ENCODE results near the gene VPS39.
A peak's percentile ranks its signal among the peaks of the same experiment; 100 is the strongest.

Gene VPS39

DNA sequence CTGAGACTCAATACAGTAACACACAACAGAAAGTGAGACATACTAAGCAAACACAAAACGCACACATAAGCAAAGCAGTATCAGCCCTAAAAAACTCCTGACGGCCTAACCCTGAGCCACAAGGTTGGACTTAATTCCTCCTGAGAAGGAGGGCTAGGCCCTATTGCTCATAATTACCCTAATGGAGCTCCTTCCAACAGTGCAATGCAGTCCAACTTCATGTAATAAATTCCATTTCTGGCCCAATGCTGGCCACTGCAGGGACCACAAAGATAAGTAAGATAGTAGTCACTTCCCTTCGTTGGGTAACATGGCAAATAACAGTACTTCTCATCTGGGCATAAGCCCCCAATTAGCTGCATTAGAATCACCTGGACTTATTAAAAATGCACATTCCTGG lies 4.2 kb downstream of the VPS39 start:
- TF ChIP-seq PKNOX1 (IDR thresholded peaks at IDR 0.05) (no peak), SUZ12 (IDR thresholded peaks at IDR 0.05) (no peak), NFRKB (IDR thresholded peaks at IDR 0.05) (no peak), SP1 (IDR thresholded peaks at IDR 0.05) (no peak), HDGF (IDR thresholded peaks at IDR 0.05; ENCODE audit: borderline replicate concordance) (no peak), FOXM1 (IDR thresholded peaks at IDR 0.05; ENCODE audit: borderline replicate concordance) (no peak), FOXA1 (IDR thresholded peaks at IDR 0.05) (no peak), BHLHE40 (IDR thresholded peaks at IDR 0.05; ENCODE audit: borderline replicate concordance) (no peak), ARNT (IDR thresholded peaks at IDR 0.05) (no peak), FOXK2 (IDR thresholded peaks at IDR 0.05) (no peak), TARDBP (IDR thresholded peaks at IDR 0.05) (no peak), ELF4 (IDR thresholded peaks at IDR 0.05) (no peak), ZNF384 (IDR thresholded peaks at IDR 0.05) (no peak), LEF1 (IDR thresholded peaks at IDR 0.05; ENCODE audit: borderline replicate concordance) (no peak), CTBP1 (IDR thresholded peaks at IDR 0.05; ENCODE audit: borderline replicate concordance) (no peak), L3MBTL2 (conservative IDR thresholded peaks at IDR 0.05) (no peak)
- POLR2A ChIA-PET, result no interaction called here
- no peak for DNase-seq (ENCODE audit: extremely low spot score)
- CTCF ChIA-PET, result no interaction called here

DNA sequence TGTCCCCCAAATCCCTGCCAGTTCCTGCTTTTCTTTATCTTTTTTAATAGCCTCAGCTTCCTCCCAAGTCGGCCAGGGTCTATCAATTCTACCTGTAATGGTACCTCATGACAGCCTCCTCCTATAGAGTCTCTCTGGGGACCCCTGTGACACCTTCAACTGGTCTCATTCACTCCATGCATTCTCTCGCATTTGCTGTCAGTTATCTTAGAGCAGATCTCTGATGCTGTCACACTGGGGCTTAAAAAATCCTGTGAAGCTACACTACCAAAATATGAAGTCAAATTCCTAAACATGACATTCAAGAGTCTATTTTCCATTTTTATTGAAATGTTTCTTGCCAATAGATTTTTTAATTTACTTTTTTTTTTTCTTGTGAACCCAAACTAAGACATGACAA lies 5.5 kb downstream of the VPS39 start:
- ChIA-PET POLR2A (interaction anchor here (1.0 kb wide), 1 partner anchor 9 kb away, joined by 3 read pairs; no protein-coding TSS in a partner anchor), CTCF (no interaction called here)
- no peak for DNase-seq (ENCODE audit: extremely low spot score)
- TF ChIP-seq TARDBP (IDR thresholded peaks at IDR 0.05), result no peak
- TF ChIP-seq FOXK2 (IDR thresholded peaks at IDR 0.05), result no peak
- no peak for TF ChIP-seq ARNT (IDR thresholded peaks at IDR 0.05)
- TF ChIP-seq PKNOX1 (IDR thresholded peaks at IDR 0.05), result no peak
- no peak for TF ChIP-seq LEF1 (IDR thresholded peaks at IDR 0.05; ENCODE audit: borderline replicate concordance)
- no peak for TF ChIP-seq ELF4 (IDR thresholded peaks at IDR 0.05)
- TF ChIP-seq ZNF384 (IDR thresholded peaks at IDR 0.05), result no peak
- TF ChIP-seq CTBP1 (IDR thresholded peaks at IDR 0.05; ENCODE audit: borderline replicate concordance), result no peak
- no peak for TF ChIP-seq BHLHE40 (IDR thresholded peaks at IDR 0.05; ENCODE audit: borderline replicate concordance)
- TF ChIP-seq HDGF (IDR thresholded peaks at IDR 0.05; ENCODE audit: borderline replicate concordance), result no peak
- TF ChIP-seq SUZ12 (IDR thresholded peaks at IDR 0.05), result no peak
- TF ChIP-seq NFRKB (IDR thresholded peaks at IDR 0.05), result no peak
- TF ChIP-seq L3MBTL2 (conservative IDR thresholded peaks at IDR 0.05), result no peak
- no peak for TF ChIP-seq FOXA1 (IDR thresholded peaks at IDR 0.05)
- TF ChIP-seq SP1 (IDR thresholded peaks at IDR 0.05), result no peak
- no peak for TF ChIP-seq FOXM1 (IDR thresholded peaks at IDR 0.05; ENCODE audit: borderline replicate concordance)

- ChIA-PET POLR2A (no interaction called here), CTCF (no interaction called here)
- TF ChIP-seq TARDBP (IDR thresholded peaks at IDR 0.05) (no peak), NFRKB (IDR thresholded peaks at IDR 0.05) (no peak), FOXK2 (IDR thresholded peaks at IDR 0.05) (no peak), ZNF384 (IDR thresholded peaks at IDR 0.05) (no peak), FOXA1 (IDR thresholded peaks at IDR 0.05) (no peak)
- no peak for DNase-seq (ENCODE audit: extremely low spot score)
Measured at GRCh38 chr15:42201801-42202200, 6.3 kb downstream of the VPS39 start.

DNA sequence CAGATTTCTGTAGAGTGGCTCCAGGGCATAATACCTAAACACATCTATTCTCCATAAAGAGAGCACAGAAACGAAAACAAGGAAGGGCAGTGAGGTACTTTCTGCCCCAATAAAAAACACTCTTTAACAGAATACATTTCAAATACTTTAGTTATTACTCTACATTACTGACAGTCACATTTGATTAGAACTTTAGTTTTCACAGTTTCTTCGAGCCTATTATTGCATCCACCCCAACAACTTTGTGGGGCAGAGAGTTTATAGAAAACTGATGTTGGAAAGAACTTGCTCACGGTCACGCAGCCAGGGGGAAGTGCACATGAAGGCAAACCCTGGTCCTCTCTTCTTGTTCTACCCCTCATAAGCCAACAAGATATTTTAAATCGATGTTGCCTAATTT lies 9.0 kb downstream of the VPS39 start:
- DNase-seq (ENCODE audit: extremely low spot score), result no peak
- ChIA-PET CTCF (no interaction called here), POLR2A (no interaction called here)
- TF ChIP-seq FOXK2 (IDR thresholded peaks at IDR 0.05) (no peak), TARDBP (IDR thresholded peaks at IDR 0.05) (no peak), ARNT (IDR thresholded peaks at IDR 0.05) (no peak), ELF4 (IDR thresholded peaks at IDR 0.05) (no peak), NFRKB (IDR thresholded peaks at IDR 0.05) (no peak), BHLHE40 (IDR thresholded peaks at IDR 0.05; ENCODE audit: borderline replicate concordance) (no peak), HDGF (IDR thresholded peaks at IDR 0.05; ENCODE audit: borderline replicate concordance) (no peak), PKNOX1 (IDR thresholded peaks at IDR 0.05) (no peak)

DNA sequence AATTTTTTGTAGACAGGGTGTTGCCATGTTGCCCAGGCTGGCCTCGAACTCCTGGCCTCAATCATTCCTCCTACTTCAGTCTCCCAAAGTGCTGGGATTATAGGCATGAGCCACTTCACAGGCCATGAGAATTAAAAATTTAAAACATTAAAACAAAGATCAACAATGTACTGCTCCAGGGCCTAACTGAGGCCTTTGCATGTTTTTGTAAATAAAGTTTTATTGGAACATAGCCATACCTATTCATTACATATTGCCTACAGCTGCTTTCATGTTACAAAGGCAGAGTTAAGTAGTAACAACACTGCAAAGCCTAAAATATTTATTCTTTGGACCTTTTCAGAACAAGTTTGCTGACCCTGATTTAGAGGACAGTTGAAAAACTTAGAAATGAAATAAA lies 9.6 kb downstream of the VPS39 start:
- ChIA-PET POLR2A (no interaction called here), CTCF (no interaction called here)
- TF ChIP-seq SP1 (IDR thresholded peaks at IDR 0.05) (no peak), NFRKB (IDR thresholded peaks at IDR 0.05) (no peak), PKNOX1 (IDR thresholded peaks at IDR 0.05) (no peak), ZNF384 (IDR thresholded peaks at IDR 0.05) (no peak), L3MBTL2 (conservative IDR thresholded peaks at IDR 0.05) (no peak), SUZ12 (IDR thresholded peaks at IDR 0.05) (no peak), FOXK2 (IDR thresholded peaks at IDR 0.05) (no peak), ELF4 (IDR thresholded peaks at IDR 0.05) (no peak), BHLHE40 (IDR thresholded peaks at IDR 0.05; ENCODE audit: borderline replicate concordance) (no peak), TARDBP (IDR thresholded peaks at IDR 0.05) (no peak)
- no peak for DNase-seq (ENCODE audit: extremely low spot score)

- no peak for DNase-seq (ENCODE audit: extremely low spot score)
- CTCF ChIA-PET, result no interaction called here
- POLR2A ChIA-PET, result interaction anchor here (0.9 kb wide), 1 partner anchor 8 kb away, joined by 3 read pairs; no protein-coding TSS in a partner anchor
- TF ChIP-seq ARNT (IDR thresholded peaks at IDR 0.05) (no peak), PKNOX1 (IDR thresholded peaks at IDR 0.05) (peak; percentile 82), FOXA1 (IDR thresholded peaks at IDR 0.05) (no peak), BHLHE40 (IDR thresholded peaks at IDR 0.05; ENCODE audit: borderline replicate concordance) (no peak)
Measured at GRCh38 chr15:42194513-42194912, 13.6 kb downstream of the VPS39 start.

Measured in HEK293T (cell line).